Measurements from ENCODE around the gene FXR2.

GRCh38 chr17:7587420-7588151 lies 27.1 kb downstream of the FXR2 start:
- TF ChIP-seq TAF1 (IDR thresholded peaks at IDR 0.05; ENCODE audit: borderline replicate concordance, insufficient read depth, low read length) (no peak), REST (IDR thresholded peaks at IDR 0.05; ENCODE audit: insufficient read depth in 1 of 2, low read depth in 2 of 2, low read length in 2 of 2) (no peak)
